ENCODE measurements around the gene PAQR5.

DNA sequence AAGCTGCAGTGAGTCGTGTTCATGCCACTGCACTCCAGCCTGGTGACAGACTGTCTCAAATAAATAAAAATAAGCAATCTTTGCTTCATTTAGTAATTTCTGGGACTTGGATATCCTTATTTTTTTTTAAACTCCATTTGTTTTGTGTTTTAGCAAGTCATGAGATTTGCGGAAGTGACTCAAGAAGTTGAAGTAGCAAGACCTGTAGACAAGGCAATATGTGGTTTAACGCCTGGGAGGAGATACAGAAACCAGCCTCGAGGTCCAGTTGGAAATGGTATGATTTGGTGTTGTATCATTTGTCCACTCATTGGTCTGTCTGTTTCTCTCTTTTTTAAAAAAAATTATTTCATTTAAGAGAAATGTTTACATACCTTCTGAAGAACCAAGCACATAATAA, 137.3 kb downstream of the PAQR5 start:
- TF ChIP-seq, protein P1, sequence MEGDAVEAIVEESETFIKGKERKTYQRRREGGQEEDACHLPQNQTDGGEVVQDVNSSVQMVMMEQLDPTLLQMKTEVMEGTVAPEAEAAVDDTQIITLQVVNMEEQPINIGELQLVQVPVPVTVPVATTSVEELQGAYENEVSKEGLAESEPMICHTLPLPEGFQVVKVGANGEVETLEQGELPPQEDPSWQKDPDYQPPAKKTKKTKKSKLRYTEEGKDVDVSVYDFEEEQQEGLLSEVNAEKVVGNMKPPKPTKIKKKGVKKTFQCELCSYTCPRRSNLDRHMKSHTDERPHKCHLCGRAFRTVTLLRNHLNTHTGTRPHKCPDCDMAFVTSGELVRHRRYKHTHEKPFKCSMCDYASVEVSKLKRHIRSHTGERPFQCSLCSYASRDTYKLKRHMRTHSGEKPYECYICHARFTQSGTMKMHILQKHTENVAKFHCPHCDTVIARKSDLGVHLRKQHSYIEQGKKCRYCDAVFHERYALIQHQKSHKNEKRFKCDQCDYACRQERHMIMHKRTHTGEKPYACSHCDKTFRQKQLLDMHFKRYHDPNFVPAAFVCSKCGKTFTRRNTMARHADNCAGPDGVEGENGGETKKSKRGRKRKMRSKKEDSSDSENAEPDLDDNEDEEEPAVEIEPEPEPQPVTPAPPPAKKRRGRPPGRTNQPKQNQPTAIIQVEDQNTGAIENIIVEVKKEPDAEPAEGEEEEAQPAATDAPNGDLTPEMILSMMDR (IDR thresholded peaks at IDR 0.05; ENCODE audit: borderline replicate concordance, extremely low read depth, low read length, poor library complexity, severe bottlenecking), result no peak
- TF ChIP-seq EZH2 (IDR thresholded peaks at IDR 0.05; ENCODE audit: borderline replicate concordance, low read depth, low read length, severe bottlenecking), result no peak

Measured in DND-41 (cell line).